Measurements from ENCODE around the gene IQSEC2.

Gene IQSEC2

DNA sequence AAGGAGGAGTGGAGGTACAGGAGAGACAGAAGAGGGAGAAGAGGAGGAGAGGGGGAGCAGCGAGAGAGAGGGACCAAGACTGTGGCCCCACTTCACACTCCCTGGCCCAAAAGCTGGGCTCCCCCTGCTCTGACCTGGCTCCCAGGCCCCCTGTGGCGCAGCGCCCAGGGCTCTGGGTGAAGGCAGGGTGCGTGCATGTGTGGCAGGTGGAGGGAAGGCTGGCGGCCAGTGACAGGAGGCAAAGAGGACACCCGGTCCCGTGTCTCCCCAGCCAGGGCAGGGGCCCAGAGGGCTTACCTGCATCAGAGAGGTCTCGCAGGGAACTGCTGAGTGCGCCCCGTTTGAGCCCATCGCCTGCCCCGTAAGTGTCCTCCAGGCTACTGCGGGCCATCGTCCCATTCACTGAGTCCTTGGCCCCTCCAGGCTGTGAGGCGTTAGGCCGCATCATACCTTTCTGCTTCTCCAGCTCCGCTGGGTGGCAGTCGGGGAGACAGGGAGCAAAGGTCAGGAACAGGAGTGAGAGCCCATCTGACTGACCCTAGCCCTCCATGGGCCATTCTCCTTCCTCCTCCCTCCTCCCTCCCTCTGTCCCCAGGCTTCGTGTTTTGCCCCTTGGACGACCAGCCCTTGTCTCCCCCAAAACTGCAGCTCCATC lies 45.2 kb downstream of the IQSEC2 start:
- Histone ChIP-seq H3K27me3 (replicated peaks; ENCODE audit: insufficient read depth, low read length) (no peaks in the 10 kb centered on the region), H3K4me3 (ENCODE audit: low read length) (no peak overlapping the region), H3K9me2 (replicated peaks; ENCODE audit: insufficient read depth, low read length) (no peaks in the 10 kb centered on the region), H3K9ac (ENCODE audit: low read length) (no peak overlapping the region), H4K20me1 (ENCODE audit: insufficient read depth, low read length) (no peaks in the 10 kb centered on the region), H3K4me1 (ENCODE audit: low read length) (no peaks in the 10 kb centered on the region), H3K79me2 (ENCODE audit: low read length) (no peaks in the 10 kb centered on the region), H2AFZ (ENCODE audit: low read length) (no peak overlapping the region), H3K36me3 (replicated peaks; ENCODE audit: insufficient read depth, low read length) (no peaks in the 10 kb centered on the region), H3K27ac (ENCODE audit: low read length) (no peak overlapping the region), H3F3A (ENCODE audit: insufficient read depth, low read length) (no peaks in the 10 kb centered on the region), H3K4me2 (ENCODE audit: low read depth, low read length) (no peak overlapping the region), H3K9me3 (replicated peaks; ENCODE audit: insufficient read depth, low read length) (no peaks in the 10 kb centered on the region)
- no peak for DNase-seq
- TF ChIP-seq, protein P1, sequence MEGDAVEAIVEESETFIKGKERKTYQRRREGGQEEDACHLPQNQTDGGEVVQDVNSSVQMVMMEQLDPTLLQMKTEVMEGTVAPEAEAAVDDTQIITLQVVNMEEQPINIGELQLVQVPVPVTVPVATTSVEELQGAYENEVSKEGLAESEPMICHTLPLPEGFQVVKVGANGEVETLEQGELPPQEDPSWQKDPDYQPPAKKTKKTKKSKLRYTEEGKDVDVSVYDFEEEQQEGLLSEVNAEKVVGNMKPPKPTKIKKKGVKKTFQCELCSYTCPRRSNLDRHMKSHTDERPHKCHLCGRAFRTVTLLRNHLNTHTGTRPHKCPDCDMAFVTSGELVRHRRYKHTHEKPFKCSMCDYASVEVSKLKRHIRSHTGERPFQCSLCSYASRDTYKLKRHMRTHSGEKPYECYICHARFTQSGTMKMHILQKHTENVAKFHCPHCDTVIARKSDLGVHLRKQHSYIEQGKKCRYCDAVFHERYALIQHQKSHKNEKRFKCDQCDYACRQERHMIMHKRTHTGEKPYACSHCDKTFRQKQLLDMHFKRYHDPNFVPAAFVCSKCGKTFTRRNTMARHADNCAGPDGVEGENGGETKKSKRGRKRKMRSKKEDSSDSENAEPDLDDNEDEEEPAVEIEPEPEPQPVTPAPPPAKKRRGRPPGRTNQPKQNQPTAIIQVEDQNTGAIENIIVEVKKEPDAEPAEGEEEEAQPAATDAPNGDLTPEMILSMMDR (IDR thresholded peaks at IDR 0.05; ENCODE audit: low read length), result no peak
- TF ChIP-seq EZH2phosphoT487 (IDR thresholded peaks at IDR 0.05; ENCODE audit: low read length) (no peak), EZH2 (optimal IDR thresholded peaks at IDR 0.05; ENCODE audit: low read depth, low read length) (no peak)

DNA sequence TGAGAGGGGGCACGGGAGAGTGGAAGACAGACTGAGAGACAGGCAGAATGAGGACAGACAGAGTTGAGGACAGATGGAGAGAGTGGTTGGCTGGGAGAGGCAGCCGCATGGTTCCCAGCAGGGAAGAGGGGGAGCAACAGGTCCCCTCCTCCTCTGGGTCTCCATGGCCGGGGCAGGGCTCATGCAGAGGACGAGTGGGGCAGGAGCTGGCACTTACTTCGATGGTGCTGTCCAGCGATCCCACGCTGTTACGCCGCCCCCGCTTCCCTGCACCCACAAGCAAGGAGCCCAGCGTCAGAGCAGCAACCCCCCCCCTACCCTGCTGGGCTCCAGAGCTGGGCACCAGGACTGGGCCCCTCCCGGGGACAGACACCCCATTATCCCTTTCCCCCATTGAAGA lies 45.8 kb downstream of the IQSEC2 start:
- Histone ChIP-seq H3K4me2 (ENCODE audit: low read depth, low read length) (no peak overlapping the region), H3K27ac (ENCODE audit: low read length) (no peak overlapping the region), H3K36me3 (replicated peaks; ENCODE audit: insufficient read depth, low read length) (no peaks in the 10 kb centered on the region), H2AFZ (ENCODE audit: low read length) (no peak overlapping the region), H3K27me3 (replicated peaks; ENCODE audit: insufficient read depth, low read length) (no peaks in the 10 kb centered on the region), H3K9me2 (replicated peaks; ENCODE audit: insufficient read depth, low read length) (no peaks in the 10 kb centered on the region), H3F3A (ENCODE audit: insufficient read depth, low read length) (no peaks in the 10 kb centered on the region), H3K79me2 (ENCODE audit: low read length) (no peaks in the 10 kb centered on the region), H4K20me1 (ENCODE audit: insufficient read depth, low read length) (no peaks in the 10 kb centered on the region), H3K9ac (ENCODE audit: low read length) (no peak overlapping the region), H3K4me3 (ENCODE audit: low read length) (no peak overlapping the region), H3K4me1 (ENCODE audit: low read length) (no peaks in the 10 kb centered on the region), H3K9me3 (replicated peaks; ENCODE audit: insufficient read depth, low read length) (no peaks in the 10 kb centered on the region)
- TF ChIP-seq EZH2 (optimal IDR thresholded peaks at IDR 0.05; ENCODE audit: low read depth, low read length) (no peak), EZH2phosphoT487 (IDR thresholded peaks at IDR 0.05; ENCODE audit: low read length) (no peak)
- DNase-seq, result no peak

DNA sequence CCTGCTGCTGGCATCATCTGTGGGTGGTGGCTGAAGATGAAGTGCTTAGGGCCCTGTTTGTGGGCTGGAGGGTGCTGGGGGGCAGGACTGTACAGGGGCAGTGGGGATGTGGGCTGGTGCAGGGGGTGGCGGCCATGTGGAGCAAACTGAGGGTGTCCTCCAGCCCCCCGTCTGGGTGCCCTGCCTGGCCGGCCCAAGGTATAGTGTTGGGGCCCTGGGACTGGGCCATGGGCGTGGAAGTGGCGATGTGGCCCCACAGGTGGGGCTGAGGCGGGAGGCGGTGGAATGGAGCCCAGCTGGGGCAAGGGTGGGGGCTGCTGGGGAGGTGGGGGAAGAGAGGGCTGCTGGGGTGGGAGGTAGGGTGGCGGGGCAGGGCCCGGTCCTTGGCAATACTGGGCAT lies 46.9 kb downstream of the IQSEC2 start:
- Histone ChIP-seq H4K20me1 (ENCODE audit: insufficient read depth, low read length) (no peaks in the 10 kb centered on the region), H3K9ac (ENCODE audit: low read length) (no peak overlapping the region)
- TF ChIP-seq EZH2phosphoT487 (IDR thresholded peaks at IDR 0.05; ENCODE audit: low read length), result no peak
- TF ChIP-seq, protein P1 (IDR thresholded peaks at IDR 0.05; ENCODE audit: low read length), result no peak
- no peak for TF ChIP-seq EZH2 (optimal IDR thresholded peaks at IDR 0.05; ENCODE audit: low read depth, low read length)

DNA sequence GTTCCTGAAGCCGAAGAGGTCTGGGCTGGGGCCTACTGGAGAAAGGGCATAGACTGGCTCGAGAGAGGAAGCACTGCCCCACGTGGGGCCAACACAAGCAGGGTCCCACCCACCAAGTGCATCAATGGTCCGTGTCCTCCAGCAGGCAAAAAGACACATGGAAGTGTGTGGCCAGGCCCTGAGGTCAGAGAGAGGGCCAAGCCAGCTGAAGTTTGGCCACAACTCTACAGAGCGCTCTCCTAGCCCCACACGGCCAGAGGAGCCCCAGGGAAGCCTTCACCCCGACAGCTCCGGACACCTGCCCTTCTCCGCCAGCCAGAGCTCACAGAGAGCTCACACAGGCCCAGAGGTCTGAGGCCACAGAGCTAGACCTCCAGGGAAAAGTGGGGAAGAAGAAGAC lies 47.8 kb downstream of the IQSEC2 start:
- Histone ChIP-seq H3K79me2 (ENCODE audit: low read length) (no peaks in the 10 kb centered on the region), H3K27me3 (replicated peaks; ENCODE audit: insufficient read depth, low read length) (no peaks in the 10 kb centered on the region), H2AFZ (ENCODE audit: low read length) (no peak overlapping the region), H3K4me3 (ENCODE audit: low read length) (no peak overlapping the region), H3K9me3 (replicated peaks; ENCODE audit: insufficient read depth, low read length) (no peaks in the 10 kb centered on the region), H3K36me3 (replicated peaks; ENCODE audit: insufficient read depth, low read length) (no peaks in the 10 kb centered on the region), H4K20me1 (ENCODE audit: insufficient read depth, low read length) (no peaks in the 10 kb centered on the region), H3F3A (ENCODE audit: insufficient read depth, low read length) (no peaks in the 10 kb centered on the region), H3K9me2 (replicated peaks; ENCODE audit: insufficient read depth, low read length) (no peaks in the 10 kb centered on the region), H3K9ac (ENCODE audit: low read length) (no peak overlapping the region), H3K27ac (ENCODE audit: low read length) (no peak overlapping the region), H3K4me2 (ENCODE audit: low read depth, low read length) (no peak overlapping the region), H3K4me1 (ENCODE audit: low read length) (no peaks in the 10 kb centered on the region)
- TF ChIP-seq EZH2 (optimal IDR thresholded peaks at IDR 0.05; ENCODE audit: low read depth, low read length), result no peak
- no peak for TF ChIP-seq EZH2phosphoT487 (IDR thresholded peaks at IDR 0.05; ENCODE audit: low read length)
- TF ChIP-seq, protein P1 (IDR thresholded peaks at IDR 0.05; ENCODE audit: low read length), result no peak
- no peak for DNase-seq

More for the DNA sequence above, 46.9 kb downstream of the IQSEC2 start:
- Histone ChIP-seq H3K4me3 (ENCODE audit: low read length) (no peak overlapping the region), H3K9me2 (replicated peaks; ENCODE audit: insufficient read depth, low read length) (no peaks in the 10 kb centered on the region), H3K4me2 (ENCODE audit: low read depth, low read length) (no peak overlapping the region), H2AFZ (ENCODE audit: low read length) (no peak overlapping the region), H3K4me1 (ENCODE audit: low read length) (no peaks in the 10 kb centered on the region), H3K9me3 (replicated peaks; ENCODE audit: insufficient read depth, low read length) (no peaks in the 10 kb centered on the region), H3K27ac (ENCODE audit: low read length) (no peak overlapping the region), H3F3A (ENCODE audit: insufficient read depth, low read length) (no peaks in the 10 kb centered on the region), H3K36me3 (replicated peaks; ENCODE audit: insufficient read depth, low read length) (no peaks in the 10 kb centered on the region), H3K27me3 (replicated peaks; ENCODE audit: insufficient read depth, low read length) (no peaks in the 10 kb centered on the region), H3K79me2 (ENCODE audit: low read length) (no peaks in the 10 kb centered on the region)
- DNase-seq, result no peak

Measured in MM.1S (cell line).